Parietal lobe (tissue), 2 donors: ENCODE measurements around the gene ABCD2. TPM values are rescaled to one million over a fixed set of nuclear protein-coding genes. Genes with fewer than 3 reads are reported as not detected.

ENCODE experiments used
- small RNA-seq: library from RNA; depleted of rRNA; stranded (forward); fragments of <200 nt; gene quantifications from one replicate; pipeline ENCODE3, GENCODE V24; 2014; ENCODE audit warnings: low replicate concordance
- total RNA-seq: library from RNA; depleted of rRNA; stranded (reverse); fragments of >200 nt; gene quantifications from one replicate; pipeline ENCODE4 v1.2.3, GENCODE V29; 2014

ABCD2 gene
- total RNA-seq: 18.8 TPM

DNA sequence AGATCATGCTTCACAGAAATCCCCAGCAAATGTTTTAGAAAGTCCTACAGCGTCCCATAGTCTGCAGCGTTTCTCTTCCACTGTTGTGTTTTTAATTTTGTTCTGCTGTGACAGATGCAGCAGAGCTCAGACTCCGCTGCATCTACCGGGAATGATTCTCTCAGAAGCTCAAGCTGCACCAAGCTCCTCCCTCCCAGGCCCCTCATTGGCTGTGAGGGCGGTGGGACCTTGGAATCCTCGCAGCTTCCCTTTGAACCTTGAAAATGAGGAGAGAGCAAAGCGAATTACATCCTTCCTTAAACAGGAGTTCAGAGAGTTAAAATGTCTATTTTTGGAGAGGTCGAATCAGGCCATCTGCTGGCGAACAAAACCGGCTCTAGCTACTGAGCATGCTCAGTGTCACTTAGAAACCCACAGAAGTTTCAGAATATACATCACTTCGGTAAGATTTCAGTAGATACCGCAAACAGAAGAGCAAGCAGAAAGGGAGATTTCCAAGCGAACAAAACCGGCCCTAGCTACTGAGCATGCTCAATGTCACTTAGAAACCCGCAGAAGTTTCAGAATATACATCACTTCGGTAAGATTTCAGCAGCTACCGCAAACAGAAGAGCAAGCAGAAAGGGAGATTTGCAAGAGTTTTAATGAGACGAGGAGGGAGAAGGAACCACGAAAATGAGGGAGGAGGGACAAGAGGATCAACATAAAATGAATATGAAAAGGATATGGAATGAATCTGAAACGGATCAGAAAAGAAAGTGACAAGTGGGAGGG is at the start of gene ABCD2:
ABCD2 (minus strand) TSS at position 144 of the 774 bp plus-strand sequence. CDS start 188 bp downstream, outside the sequence.

Small RNA genes within 50 kb of the gene (small RNA-seq; reads per million reads assigned to genes)
- gene AC121334.2: not detected

Other genes with a start within 250 kb of the ABCD2 start
- 385 TPM for gene KIF21A, start 176.7 kb downstream of the ABCD2 start, total RNA-seq